Measurements from ENCODE around the gene LYSMD4.

LYSMD4 gene

GRCh38 chr15:99677540-99678134 lies 55.6 kb downstream of the LYSMD4 start:
- H3K36me3 ChIP-seq (ENCODE audit: control insufficient read depth, insufficient read depth, low read length): peaks cover 48% of the 10 kb centered on the region
- no peak overlapping the region for H3K27ac ChIP-seq (ENCODE audit: low read depth, low read length)
- H3K4me3 ChIP-seq (ENCODE audit: low read depth, low read length): no peak overlapping the region
- H3K9me3 ChIP-seq (ENCODE audit: control insufficient read depth, insufficient read depth, low read length): no peaks in the 10 kb centered on the region
- no peak overlapping the region for H3K9ac ChIP-seq (ENCODE audit: low read depth, low read length)
- no peaks in the 10 kb centered on the region for H3K4me1 ChIP-seq (ENCODE audit: control insufficient read depth, insufficient read depth, low read length)
- H3K27me3 ChIP-seq (ENCODE audit: control insufficient read depth, insufficient read depth, low read length): no peaks in the 10 kb centered on the region

Measured in HUES48 (cell line).